Body of pancreas (tissue), 4 donors: Measurements from ENCODE around the gene MYO1A. TPM values are rescaled to one million over a fixed set of nuclear protein-coding genes. Genes with fewer than 3 reads are reported as not detected.
A peak's percentile ranks its signal among the peaks of the same experiment; 100 is the strongest.

Experiments used
- ATAC-seq: fragments of 150-250 bp; one replicate; pipeline ENCODE4 v1.9.1; 2016
- DNase-seq, 4 donors: peaks; one replicate each; pipeline ENCODE4 v3.0.0-alpha.2; 2019
- H3K27ac ChIP-seq, 4 donors: fragments of 200-600 bp; sonication (generic); 1 replicate in 3 of 4; 2 replicates in 1 of 4; pipeline versions ENCODE4 v1.5.1 to v1.6.1; 2016 to 2019; ENCODE audit warnings: mild to moderate bottlenecking in 1 of 4, mixed read lengths in 1 of 4, moderate library complexity in 1 of 4
- H3K27me3 ChIP-seq, 2 donors: fragments of 200-600 bp; sonication (generic); one replicate each; pipeline ENCODE4 v1.6.0; 2016; ENCODE audit warnings: mild to moderate bottlenecking in 1 of 2
- H3K36me3 ChIP-seq, 2 donors: fragments of 200-600 bp; sonication (generic); replicated peaks in 1 of 2; 2 replicates each; pipeline ENCODE4 v1.5.1; 2016; ENCODE audit warnings: low read depth in 2 of 2; ENCODE audit not compliant: insufficient read depth in 1 of 2
- H3K4me1 ChIP-seq: fragments of 200-600 bp; sonication (generic); one replicate; pipeline ENCODE4 v1.6.0; 2016
- H3K4me3 ChIP-seq, 2 donors: fragments of 200-600 bp; sonication (generic); 1 replicate in 1 of 2; 2 replicates in 1 of 2; pipeline ENCODE4 v1.5.1; 2016 to 2019
- H3K9me3 ChIP-seq, 3 donors: fragments of 200-600 bp; sonication (generic); 1 replicate in 2 of 3; 2 replicates in 1 of 3; pipeline ENCODE4 v1.5.1; 2016
- POLR2A ChIP-seq, 3 donors: fragments of 450-650 bp; IDR thresholded peaks; one replicate each; pipeline ENCODE4 v1.6.1; 2016; ENCODE audit warnings: antibody characterized with exemption in 3 of 3, mild to moderate bottlenecking in 2 of 3
- WGBS, 2 donors: methylation state at CpG; one replicate each; pipeline ENCODE4 v1.1.5; 2017; 5-methylcytosine and 5-hydroxymethylcytosine counted together
- intact Hi-C: fragments of 100-400 bp; cut with DNase I; formaldehyde crosslinking; loops from one replicate; pipeline ENCODE4 v1.15.1; 2023
- total RNA-seq, 2 donors: library from RNA; depleted of rRNA; stranded (reverse); fragments of >200 nt; gene quantifications; one replicate each; pipeline ENCODE4 v1.1.0, GENCODE V29; 2016
- TF ChIP-seq, protein P1 (sequence below), 7 experiments: fragments of 450-650 bp in 4 of 7; fragments of 200-600 bp in 3 of 7; sonication (generic) in 3 of 7; IDR thresholded peaks; one replicate each; pipeline ENCODE4 v1.5.1; 2016 to 2019; ENCODE audit warnings: antibody characterized with exemption in 7 of 7

Gene MYO1A
- total RNA-seq, 2 donors from 2014 or later, result 1.8 TPM; not detected in 1

DNA sequence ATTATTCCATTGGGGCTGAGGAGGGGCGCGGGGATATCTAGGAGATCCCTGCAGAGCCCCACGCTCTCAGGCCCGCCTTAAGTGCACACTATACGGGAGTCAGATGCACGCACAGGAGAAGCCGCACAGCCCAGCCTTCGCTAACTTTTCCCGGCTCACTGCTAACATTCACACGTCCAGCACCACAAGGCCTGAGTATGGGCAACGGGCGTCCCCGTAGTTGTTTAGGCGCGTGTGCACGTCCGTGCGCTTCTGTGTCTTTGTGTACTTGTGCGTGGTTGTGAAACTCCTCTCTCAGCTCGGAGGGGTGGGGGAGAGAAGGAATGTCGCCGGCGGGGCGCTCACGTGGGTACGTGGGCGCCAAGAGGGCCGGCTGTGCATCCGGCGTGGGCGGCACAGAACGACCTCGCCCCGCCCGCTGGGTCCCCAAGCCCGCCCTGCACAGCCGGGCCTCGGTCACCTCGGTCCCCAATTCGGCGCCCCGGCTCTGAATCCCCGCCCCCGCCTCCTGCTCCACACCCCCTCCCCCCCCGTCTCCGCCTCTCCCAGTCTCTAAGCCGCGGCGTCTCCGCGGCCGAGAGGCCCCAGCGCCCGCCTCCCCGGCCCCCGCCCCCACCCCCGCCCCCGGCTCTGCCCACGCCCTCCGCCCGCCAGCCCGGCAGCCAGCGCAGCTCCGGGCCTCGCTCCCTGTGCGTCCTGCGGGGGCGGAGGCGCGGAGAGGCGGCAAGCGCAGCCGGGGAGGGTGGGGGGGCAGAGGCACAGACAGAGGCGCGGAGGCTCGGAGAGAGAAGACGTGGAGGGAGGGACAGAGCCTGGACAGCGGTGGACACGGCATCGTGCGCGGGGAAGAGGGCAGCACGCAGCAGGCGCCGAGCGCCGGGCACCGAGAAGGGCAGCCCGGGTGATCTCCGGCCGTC is 38.7 kb upstream of the MYO1A start, which contains the start of gene NAB2:
TSS of gene NAB2 (plus strand) at position 761 of the 917 bp plus-strand sequence. CDS start 158 bp downstream, outside the sequence.
- Histone ChIP-seq H3K27ac (peak within 1 kb of the TSS; percentile 95 to 97 (median 96)), H3K4me1 (peaks cover 37% of the 10 kb centered on the region), H3K4me3 (peak within 1 kb of the TSS; percentile 53 to 59), H3K36me3 (no peaks in the 10 kb centered on the region), H3K9me3 (no peaks in the 10 kb centered on the region), H3K27me3 (no peaks in the 10 kb centered on the region)
- DNase-seq (peak; percentile 97 to 98 (median 98)), ATAC-seq (peak; percentile 83)
- WGBS, 2 donors, result 0 to 1% methylated on average over 11 to 57 of the region's 91 CpGs
- TF ChIP-seq, protein P1, sequence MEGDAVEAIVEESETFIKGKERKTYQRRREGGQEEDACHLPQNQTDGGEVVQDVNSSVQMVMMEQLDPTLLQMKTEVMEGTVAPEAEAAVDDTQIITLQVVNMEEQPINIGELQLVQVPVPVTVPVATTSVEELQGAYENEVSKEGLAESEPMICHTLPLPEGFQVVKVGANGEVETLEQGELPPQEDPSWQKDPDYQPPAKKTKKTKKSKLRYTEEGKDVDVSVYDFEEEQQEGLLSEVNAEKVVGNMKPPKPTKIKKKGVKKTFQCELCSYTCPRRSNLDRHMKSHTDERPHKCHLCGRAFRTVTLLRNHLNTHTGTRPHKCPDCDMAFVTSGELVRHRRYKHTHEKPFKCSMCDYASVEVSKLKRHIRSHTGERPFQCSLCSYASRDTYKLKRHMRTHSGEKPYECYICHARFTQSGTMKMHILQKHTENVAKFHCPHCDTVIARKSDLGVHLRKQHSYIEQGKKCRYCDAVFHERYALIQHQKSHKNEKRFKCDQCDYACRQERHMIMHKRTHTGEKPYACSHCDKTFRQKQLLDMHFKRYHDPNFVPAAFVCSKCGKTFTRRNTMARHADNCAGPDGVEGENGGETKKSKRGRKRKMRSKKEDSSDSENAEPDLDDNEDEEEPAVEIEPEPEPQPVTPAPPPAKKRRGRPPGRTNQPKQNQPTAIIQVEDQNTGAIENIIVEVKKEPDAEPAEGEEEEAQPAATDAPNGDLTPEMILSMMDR (IDR thresholded peaks at IDR 0.05), result peak in 1 of 7 experiments; percentile 16
- TF ChIP-seq POLR2A (IDR thresholded peaks at IDR 0.05), result peak; percentile 78 to 87 (median 87)
- intact Hi-C loops, result no loop called here

DNA sequence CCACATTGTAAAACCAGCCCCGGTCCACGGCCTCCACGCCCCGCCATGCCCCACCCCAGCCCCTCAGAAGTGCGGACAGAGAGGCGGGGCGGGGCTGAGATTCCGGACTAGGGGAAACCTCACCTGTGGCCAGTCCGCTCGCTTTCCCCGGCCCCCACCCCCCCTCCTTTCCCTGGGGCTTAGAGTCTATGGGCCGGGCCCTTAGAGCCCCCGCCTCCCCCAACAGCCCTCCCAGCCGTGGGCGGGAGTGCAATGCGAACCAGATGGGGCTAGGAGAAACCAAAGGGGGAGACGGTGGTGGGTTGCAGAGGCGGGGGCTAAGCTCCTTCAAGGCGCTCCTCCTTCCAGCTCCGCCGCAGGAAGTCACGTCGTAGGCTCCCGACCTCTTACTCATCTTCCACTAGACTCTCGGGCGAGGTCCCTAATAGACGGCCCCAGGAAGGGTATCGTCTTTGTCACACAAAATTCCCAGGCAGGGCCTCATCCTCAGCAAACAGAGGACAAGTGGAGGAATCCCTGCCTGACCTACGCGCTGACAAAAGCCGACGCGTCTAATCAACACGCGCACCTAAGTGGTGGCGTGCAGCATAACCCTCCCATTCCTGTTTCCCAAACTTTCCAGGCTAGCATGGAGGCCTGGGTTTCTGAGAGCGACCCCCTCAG is 37.9 kb upstream of the MYO1A start:
- peaks cover 37% of the 10 kb centered on the region for H3K4me1 ChIP-seq
- no peaks in the 10 kb centered on the region for H3K27me3 ChIP-seq
- H3K27ac ChIP-seq, result peak overlapping the region; percentile 95 to 97 (median 96)
- H3K9me3 ChIP-seq, result no peaks in the 10 kb centered on the region
- peak; percentile 8 to 53 (median 15) for TF ChIP-seq POLR2A (IDR thresholded peaks at IDR 0.05)
- TF ChIP-seq, protein P1 (IDR thresholded peaks at IDR 0.05), result peak in 2 of 7 experiments; percentile 17 to 19
- intact Hi-C loops, result no loop called here
- DNase-seq (peak; percentile 80 to 90 (median 86)), ATAC-seq (peak; percentile 43)
- 0 to 1% methylated on average over 21 to 37 of the region's 37 CpGs for WGBS, 2 donors
- no peaks in the 10 kb centered on the region for H3K36me3 ChIP-seq
- peak overlapping the region; percentile 47 to 62 for H3K4me3 ChIP-seq

DNA sequence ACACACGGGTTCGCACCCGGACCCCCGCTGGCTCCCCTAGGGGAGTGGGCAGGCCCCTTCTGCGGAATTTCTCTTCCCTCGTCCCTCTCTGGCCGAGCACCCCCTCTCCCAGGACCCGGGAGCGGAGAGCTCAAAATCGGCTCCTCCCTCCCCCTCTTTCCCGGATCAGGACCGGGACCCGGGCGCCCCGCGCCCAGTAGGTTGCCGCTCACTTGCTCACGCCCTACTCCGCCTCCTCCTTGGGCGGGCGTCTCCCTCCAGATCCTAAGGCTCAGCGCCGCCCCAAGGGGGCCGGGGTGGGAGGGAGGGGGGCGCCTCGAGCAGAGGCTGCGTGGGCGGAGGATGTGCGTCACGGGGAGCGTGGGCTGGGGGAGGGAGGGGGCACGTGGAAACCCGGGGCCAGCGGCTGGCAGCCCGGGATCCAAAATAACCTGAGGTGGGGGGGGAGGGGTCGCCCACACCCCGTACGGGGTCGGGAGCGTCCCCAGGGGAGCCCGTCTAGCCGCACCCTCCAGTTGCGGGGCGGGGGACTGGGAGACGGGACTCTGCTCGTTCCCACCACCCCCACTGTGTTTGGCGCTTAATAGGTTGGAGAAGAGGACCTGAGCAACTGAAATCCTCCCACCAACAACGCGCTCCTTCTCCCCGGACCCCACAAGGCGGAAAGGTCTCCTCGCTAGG is 37.2 kb upstream of the MYO1A start:
- Histone ChIP-seq H3K36me3 (no peaks in the 10 kb centered on the region), H3K27me3 (no peaks in the 10 kb centered on the region), H3K4me3 (peak overlapping the region; percentile 47 to 62), H3K4me1 (peaks cover 37% of the 10 kb centered on the region), H3K27ac (peak overlapping the region; percentile 95 to 97 (median 96)), H3K9me3 (no peaks in the 10 kb centered on the region)
- DNase-seq (peak; percentile 73 to 86 (median 78)), ATAC-seq (peak; percentile 34)
- peak in 2 of 3 donors; percentile 59 to 63 for TF ChIP-seq POLR2A (IDR thresholded peaks at IDR 0.05)
- TF ChIP-seq, protein P1 (IDR thresholded peaks at IDR 0.05), result no peak
- intact Hi-C loops, result no loop called here
- WGBS, 2 donors, result 0% methylated on average over 12 to 52 of the region's 52 CpGs

DNA sequence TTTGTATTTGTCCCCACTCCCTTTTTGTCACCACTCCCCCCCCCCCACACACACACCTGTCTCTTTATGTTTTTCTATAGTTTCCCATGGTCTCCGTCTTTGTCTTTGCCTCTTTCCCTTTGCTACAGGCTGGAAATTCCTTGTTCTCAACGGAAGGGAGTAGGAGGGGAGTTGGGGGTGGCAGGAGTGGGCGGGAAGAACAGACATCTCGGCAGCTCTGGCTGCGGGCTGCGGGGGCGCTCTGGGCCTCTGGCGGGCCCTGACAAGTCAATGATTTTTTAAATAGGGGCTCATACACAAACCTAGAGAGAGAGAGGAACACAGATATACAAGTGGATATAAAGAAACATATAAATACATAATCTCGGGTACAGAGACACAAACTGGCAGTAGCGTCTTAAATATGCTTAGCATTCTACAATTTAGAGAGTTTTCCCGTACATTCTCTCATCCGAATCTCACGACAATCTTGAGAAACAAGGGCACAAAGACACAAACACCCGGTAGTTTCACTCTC is 36.6 kb upstream of the MYO1A start:
- no peaks in the 10 kb centered on the region for H3K9me3 ChIP-seq
- intact Hi-C loops, result no loop called here
- no peaks in the 10 kb centered on the region for H3K27me3 ChIP-seq
- no peaks in the 10 kb centered on the region for H3K36me3 ChIP-seq
- peak overlapping the region; percentile 95 to 97 (median 96) for H3K27ac ChIP-seq
- DNase-seq, result peak; percentile 43 to 65 (median 62)
- no peak for TF ChIP-seq POLR2A (IDR thresholded peaks at IDR 0.05)
- TF ChIP-seq, protein P1 (IDR thresholded peaks at IDR 0.05), result peak in 3 of 7 experiments; percentile 14 to 24 (median 18)
- H3K4me3 ChIP-seq, result peak overlapping the region; percentile 47 to 62
- 0 to 1% methylated on average over 14 of the region's 14 CpGs for WGBS, 2 donors
- peaks cover 37% of the 10 kb centered on the region for H3K4me1 ChIP-seq
- ATAC-seq, result no peak
